ENCODE data around the gene TMEM141.

TMEM141 gene

DNA sequence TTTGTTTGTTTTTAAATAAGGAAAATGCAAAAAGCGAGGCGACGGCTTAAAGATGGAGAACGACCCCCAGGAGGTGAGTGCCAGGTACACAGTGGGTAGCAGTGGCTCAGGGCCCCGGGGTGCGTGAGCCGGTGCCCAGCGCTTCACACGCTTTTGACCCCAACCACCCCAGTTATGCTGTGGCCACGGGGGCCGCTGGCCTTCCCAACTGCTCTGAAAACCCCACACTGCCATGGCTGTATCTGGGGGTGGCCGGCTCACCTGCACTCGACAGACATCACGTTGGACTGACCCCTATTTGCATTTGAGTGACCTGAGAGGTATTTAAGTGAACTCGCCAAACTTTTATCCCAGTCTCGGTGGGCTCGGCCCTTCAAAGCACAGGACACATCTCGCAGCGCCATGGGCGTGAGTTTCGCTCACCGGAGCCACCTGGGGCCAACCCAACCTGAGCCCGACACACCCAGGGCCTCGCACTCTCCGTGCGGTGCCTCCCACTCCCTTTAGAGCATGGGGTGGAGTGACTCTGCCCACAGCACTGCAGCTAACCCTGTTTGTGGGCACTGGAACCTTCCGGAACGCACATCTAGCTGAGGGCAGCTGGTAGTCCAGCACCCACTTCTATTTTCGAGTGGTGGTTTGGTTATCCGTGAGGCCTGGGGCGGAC lies 37.5 kb downstream of the TMEM141 start:
- TF ChIP-seq, protein P1, sequence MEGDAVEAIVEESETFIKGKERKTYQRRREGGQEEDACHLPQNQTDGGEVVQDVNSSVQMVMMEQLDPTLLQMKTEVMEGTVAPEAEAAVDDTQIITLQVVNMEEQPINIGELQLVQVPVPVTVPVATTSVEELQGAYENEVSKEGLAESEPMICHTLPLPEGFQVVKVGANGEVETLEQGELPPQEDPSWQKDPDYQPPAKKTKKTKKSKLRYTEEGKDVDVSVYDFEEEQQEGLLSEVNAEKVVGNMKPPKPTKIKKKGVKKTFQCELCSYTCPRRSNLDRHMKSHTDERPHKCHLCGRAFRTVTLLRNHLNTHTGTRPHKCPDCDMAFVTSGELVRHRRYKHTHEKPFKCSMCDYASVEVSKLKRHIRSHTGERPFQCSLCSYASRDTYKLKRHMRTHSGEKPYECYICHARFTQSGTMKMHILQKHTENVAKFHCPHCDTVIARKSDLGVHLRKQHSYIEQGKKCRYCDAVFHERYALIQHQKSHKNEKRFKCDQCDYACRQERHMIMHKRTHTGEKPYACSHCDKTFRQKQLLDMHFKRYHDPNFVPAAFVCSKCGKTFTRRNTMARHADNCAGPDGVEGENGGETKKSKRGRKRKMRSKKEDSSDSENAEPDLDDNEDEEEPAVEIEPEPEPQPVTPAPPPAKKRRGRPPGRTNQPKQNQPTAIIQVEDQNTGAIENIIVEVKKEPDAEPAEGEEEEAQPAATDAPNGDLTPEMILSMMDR (IDR thresholded peaks at IDR 0.05), result no peak

DNA sequence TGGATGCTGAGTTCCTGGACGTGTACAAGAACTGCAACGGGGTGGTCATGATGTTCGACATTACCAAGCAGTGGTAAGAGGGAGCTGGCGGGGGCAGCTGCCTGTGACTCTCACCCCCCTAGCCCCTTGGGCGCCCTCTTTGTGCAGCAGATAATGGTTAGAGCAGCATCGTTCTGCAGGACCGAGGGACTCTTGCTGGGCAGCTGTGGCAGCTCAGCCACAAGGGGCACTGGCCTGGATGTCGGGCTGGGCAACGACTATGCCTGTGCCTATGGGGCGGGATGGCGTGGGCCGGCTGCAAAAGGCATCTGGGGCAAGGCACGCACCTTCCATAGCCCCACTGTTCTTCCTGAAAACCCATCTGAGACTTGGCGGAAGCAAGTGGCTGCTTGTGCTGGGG lies 38.3 kb downstream of the TMEM141 start:
- TF ChIP-seq, protein P1 (IDR thresholded peaks at IDR 0.05), result no peak

DNA sequence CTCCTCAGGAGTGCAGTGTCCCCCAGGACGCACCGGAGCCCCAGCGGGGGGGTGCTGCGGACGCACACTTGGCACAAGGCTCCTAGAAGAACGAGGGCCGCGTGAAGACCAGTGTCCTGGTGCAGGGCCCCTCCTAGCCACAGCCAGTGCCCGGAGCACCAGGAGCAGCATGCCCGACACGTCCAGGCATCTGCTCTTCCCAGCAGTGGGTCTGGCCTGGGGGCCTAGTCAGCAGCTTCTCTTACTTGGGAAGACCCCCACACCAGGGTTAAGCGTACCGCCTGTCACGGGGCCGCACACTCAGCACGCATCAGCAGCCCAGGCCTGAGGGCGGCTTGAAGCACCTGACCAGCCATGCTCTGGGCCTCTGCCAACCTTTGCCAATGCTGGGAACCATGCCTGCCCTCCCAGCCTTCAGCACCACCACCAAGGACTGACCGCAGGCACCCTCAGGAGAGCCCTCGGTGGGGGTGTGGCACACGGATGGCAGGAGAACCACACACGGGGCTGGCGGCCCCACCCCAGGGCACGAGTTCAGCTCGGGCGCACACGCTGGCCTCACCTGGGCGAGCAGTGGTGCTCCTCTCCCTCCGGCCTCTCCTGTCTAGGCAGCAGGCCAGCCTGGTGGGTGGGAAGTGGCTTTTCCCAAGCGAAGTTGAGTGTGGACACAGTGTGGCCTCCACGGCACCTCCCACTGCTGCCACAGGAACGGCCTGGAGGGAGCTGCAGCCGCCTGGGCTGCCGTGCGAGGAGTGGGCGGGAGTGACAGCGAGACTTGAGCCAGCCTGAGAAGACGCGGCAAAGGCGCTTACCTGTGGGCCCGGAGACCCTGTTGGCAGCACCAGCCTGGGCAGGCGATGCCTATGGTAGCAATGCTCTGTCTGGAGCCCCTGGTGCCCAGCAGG lies 39.1 kb downstream of the TMEM141 start:
- TF ChIP-seq, protein P1 (IDR thresholded peaks at IDR 0.05), result no peak

DNA sequence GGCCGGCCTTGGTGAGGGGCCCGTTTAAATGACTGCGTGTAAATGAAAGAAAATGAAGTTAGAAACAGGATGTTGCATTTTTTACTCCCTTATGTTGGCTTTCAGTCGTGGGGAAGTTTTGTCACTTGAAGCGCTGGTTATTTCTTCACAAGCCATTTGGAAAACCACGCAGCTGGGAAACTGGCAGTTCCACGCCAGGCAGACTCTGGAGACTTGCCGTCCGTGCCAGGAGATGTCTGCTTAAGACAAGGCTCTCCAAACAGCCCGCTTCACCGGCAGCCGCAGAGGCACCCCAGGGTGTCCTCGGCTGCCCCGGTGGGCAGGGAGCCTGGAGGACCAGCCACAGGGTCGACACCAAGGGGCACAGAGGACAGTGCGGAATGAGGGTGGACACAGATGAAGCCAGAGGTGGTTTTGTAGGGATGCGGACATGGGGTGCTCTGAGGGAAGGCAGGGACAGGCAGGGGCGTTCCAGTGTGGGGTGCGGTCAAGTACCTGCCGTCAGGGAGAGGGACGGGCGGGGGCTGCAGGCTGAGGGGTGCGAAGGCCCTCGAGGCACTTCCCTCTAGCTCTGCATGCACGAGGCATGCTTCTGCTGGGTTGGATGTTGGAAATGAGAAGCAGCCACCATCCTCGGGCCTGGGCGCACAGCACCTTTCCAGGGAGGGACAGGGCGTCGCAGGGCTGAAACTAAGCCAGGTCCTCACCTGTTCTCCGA lies 40.0 kb downstream of the TMEM141 start:
- TF ChIP-seq, protein P1 (IDR thresholded peaks at IDR 0.05), result no peak

DNA sequence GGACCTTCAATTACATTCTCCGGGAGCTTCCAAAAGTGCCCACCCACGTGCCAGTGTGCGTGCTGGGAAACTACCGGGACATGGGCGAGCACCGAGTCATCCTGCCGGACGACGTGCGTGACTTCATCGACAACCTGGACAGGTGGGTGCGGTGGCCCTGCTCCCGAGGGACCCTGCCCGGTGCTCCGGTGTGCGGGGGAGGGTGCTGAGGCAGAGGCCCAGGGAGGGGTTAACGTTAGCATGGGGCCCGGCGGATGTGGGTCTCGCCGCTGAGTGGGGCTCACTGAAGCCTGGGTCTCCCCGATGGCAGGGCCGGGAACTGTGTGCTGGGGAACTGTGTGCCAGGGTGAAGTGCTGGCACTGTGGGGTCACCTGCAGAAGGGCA lies 40.6 kb downstream of the TMEM141 start:
- TF ChIP-seq, protein P1 (IDR thresholded peaks at IDR 0.05), result no peak

DNA sequence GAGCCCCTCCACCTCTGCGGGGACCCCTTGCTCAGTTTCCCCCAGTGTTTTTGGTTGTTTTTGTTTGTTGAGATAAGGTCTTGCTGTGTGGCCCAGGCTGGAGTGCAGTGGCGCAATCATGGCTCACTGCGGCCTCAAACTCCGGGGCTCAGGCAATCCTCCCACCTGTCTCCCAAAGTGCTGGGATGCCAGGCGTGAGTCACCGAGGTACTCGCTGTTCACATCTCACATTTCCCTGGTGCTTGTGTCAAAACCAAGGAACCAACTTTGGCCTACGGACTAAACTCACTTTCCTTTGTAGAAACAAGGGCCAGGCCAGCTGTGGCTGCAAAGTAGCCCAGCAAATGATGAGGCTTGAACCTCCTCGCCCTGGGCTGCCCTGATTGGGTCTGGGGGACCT lies 41.4 kb downstream of the TMEM141 start:
- TF ChIP-seq, protein P1 (IDR thresholded peaks at IDR 0.05), result no peak

DNA sequence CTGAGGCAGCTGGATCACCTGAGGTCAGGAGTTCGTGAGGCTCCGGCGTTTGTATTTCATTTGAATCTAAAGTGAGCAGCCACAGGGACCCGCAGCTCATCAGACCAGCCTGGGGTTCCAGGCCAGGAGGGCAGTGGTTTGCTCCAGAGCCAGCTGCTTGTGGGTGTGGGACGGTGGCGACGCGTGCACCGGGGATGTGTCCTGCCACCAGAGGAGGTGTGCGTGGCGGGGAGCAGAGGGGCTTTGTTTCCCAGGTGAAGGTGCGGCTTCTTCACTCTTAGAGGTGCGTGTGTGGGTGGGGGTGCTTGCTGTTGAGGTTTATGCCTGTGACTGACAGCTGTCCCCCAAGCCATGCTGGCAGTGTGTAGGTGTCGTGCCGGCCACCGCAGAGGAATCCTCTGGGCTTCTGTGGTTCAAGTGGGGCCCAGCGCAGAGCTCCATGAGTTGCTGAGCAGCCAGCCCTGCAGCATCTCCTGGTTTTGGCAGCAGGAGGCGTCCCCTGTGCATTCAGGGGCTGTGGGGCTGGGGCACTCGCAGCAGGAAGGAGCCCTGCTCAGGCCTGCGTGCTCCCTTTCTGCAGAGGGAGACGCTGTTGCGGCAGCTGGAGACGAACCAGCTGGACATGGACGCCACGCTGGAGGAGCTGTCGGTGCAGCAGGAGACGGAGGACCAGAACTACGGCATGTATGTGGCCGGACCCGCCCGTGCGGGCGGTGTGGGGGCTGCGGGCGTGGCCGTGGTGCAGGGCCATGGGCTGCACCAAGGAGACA lies 44.2 kb downstream of the TMEM141 start:
- TF ChIP-seq, protein P1 (IDR thresholded peaks at IDR 0.05), result no peak
